Glomerular visceral epithelial cell (primary cell): Measurements from ENCODE around the gene CCL4.
"Not testable (repeated sequence)": the region's sequence is repeated elsewhere in the genome, so short reads cannot be mapped to it uniquely, and the experiment has no call there.

Source experiments
- DNase-seq: peaks from one replicate; pipeline ENCODE4 v3.0.0-alpha.2; 2016; ENCODE audit errors: extremely low spot score

CCL4 gene

DNA sequence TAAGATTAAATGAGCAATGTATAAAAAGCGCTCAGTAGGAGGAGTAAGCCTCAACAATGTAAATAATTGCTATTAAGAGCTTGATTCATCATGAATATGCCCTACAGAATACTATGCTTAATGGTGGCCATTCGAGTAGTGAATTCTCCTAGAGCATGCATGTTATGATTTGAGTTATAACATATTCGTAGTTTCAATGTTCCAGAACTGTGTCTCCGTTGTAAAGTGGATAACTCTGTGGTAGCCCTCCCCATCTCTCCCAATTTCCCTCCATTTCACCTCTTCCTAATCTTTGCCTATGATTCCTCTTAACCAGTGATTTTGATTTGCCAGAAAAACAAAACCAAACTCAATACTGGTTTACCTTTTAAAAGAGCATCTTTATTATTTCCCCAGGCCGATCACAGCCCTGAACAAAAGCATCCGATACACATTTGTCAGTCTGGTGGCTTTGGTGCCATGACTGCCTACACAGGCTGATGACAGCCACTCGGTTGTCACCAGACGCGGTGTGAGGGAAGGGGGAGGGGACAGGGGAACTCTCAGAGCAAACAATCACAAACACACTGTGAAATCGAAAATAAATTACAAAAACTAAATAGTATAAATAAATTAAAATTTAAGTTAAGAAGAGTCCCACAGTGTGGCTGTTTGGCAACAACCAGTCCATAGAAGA is 15.6 kb upstream of the CCL4 start:
- DNase-seq = not testable (repeated sequence)

DNA sequence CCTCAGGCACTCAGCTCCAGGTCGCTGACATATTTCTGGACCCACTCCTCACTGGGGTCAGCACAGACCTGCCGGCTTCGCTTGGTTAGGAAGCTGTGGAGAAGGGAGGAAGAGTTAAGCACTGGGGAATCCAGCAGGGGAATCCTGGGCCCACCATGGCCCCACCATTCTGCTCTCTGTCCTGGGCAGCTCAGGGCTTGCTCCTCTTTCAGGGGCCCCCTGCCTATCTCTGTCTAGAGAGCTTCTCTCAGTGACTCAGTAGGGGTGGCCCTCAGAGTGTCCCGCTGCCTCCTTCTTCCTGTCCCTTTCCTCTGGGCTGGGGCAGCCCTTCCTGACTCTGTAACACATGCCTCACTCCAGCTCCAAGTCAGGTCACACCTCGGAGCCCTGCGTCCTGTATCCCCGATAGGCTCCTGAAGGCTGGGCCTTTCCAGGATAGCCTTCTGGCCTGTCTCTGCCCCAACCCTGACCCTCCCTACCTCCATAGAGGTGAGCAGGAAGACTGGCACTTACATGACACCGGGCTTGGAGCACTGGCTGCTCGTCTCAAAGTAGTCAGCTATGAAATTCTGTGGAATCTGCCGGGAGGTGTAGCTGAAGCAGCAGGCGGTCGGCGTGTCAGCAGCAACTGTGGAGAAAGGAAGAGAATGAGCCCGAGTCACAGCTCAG is 14.8 kb upstream of the CCL4 start:
- DNase-seq = no peak

GRCh38 chr17:36089339-36089865 is 14.2 kb upstream of the CCL4 start:
- no peak for DNase-seq

DNA sequence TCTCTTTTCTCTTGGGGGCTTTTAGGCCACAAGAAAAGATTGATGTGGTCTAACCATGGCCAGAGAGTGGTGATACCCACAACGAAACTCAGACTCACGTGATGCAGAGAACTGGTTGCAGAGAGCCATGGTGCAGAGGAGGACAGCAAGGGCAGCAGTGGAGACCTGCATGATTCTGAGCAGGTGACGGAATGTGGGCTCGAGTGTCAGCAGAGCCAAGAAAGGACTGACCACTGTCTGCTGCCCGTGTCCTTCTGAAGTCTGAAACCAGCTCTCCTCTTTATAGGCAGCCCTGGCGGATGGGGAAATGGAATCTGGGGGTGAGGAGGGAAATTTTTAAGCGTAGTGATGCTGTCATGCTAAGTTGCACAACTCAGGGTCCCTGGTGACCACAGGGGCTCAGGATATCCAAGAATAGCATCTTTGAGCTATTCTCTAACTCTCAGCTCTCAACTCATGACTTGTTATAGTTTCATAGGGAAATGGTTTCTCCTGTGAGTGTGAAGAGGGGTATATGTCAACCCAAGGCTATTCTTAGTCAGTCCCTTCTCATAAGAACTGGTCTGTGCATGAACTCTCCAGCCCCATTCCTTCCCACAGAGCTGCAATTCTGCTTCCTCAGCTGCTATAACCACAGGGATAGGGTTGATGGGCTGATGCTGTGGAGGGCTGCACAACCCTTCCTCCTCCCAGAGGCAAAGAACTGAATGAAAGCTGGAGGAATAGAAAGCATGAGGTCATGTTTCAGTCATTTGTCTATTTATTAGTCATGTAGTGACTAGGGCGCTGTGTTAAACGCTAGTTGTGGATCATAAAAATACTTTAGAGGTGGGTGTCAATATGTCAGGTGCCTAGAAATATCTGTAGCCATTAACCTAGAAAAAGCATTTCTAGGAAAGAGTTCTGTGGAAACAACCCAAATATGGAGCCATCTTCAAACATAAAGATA is 13.5 kb upstream of the CCL4 start, which contains the start of gene CCL3:
Gene CCL3 (minus strand): TSS at position 256 of the 949 bp plus-strand sequence. CDS start 85 bp downstream, at position 171.
- DNase-seq = no peak

GRCh38 chr17:36092230-36092629 is 11.4 kb upstream of the CCL4 start:
- DNase-seq = no peak

GRCh38 chr17:36092715-36093114 is 10.9 kb upstream of the CCL4 start:
- not testable (repeated sequence) for DNase-seq

DNA sequence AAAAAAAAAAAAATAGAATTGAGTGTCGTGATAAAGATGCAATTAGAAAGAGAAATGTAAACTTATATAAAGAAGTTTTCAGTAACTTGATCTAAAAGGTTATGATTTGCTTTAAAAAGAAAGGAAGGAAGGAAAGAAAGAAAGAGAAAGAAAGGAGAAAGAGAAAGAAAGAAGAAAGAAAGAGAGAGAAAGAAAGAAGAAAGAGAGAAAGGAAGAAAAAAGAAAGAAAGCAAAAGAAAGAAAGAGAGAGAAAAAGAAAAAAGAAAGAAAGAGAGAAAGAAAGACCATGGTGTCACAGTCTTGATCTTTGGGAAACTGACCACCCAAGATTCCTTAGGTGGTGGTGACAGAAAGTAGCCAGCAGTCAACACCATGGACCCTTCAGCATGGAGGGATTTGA is 9.4 kb upstream of the CCL4 start:
- DNase-seq = no peak

DNA sequence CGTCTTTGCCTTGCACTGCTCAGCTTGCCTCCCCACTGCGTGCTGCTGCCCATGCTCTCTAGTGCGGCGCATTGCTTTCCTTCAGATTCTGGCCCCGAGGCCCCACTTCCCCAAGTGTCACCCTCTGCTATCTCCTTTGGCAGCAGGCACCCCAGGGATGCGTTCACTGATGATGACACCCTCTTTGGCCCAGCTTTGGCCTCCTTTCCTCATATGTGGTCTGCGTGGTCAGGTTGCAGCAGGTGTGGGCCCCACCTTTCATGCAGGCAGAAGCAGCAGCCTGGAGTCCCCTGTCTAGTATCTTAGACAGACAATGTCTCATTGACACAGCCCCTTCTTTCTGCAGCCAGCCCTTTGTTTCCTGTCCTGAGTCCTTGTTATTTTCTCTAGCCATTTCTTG is 8.9 kb upstream of the CCL4 start:
- DNase-seq = no peak

- no peak for DNase-seq
Observed at GRCh38 chr17:36095992-36096391, 7.6 kb upstream of the CCL4 start.

DNA sequence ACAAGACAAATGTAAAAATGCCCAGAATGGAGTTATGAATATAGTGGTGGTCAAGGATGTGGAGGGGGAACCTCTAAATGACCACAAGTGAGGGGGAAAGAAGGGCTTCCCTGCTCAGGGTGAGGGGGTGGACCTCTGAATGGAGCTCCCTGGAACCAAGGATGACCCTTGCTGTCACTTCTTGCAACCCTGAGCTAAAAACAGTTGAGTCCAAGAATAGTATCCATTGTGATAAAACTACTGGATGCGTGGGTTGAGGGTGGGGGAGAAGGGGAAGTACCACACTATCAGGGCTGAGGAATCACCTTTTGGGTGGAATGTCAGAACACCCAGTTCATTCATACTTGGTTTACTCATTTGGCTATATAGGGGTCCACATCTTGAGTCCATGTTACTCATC is 4.6 kb upstream of the CCL4 start:
- DNase-seq = not testable (repeated sequence)

DNA sequence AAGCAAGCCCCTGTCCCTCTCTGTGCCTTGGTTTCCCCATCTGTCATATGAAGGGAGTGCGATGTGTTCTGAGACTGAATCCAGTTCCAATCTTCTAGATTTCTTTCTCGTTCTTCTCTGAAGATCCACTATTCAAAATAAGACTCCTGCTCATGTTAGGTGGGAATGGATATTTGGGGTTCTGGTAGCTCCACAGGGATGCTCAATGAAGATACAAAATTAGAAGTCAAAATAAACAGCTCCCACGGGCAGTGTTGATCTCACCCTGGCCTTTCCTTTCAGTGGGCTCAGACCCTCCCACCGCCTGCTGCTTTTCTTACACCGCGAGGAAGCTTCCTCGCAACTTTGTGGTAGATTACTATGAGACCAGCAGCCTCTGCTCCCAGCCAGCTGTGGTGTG is 619 bp downstream of the CCL4 start:
- DNase-seq = not testable (repeated sequence)

DNA sequence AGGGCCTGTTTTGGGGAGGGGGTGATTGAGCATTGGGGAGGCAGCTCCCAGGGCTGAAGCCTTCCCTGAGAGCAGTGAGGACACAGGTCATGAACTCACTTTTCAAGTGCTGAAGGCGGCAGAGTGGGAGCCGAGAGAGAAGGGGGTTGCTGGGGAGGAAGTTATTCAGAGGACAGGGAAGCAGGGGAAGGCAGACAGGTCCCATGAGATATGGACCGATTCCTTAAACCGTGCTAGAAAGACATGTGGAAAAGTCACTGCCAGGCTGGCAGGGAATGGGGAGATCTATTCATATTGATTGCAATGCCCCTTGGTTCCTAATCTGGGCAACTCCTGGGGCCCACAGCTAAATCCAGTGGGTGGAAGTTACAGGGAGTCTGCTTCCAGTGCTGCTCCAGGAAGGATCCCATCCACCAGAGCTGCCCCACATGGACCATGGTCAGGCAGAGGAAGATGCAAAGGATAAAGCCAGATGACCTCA is 1.1 kb downstream of the CCL4 start:
- no peak for DNase-seq

DNA sequence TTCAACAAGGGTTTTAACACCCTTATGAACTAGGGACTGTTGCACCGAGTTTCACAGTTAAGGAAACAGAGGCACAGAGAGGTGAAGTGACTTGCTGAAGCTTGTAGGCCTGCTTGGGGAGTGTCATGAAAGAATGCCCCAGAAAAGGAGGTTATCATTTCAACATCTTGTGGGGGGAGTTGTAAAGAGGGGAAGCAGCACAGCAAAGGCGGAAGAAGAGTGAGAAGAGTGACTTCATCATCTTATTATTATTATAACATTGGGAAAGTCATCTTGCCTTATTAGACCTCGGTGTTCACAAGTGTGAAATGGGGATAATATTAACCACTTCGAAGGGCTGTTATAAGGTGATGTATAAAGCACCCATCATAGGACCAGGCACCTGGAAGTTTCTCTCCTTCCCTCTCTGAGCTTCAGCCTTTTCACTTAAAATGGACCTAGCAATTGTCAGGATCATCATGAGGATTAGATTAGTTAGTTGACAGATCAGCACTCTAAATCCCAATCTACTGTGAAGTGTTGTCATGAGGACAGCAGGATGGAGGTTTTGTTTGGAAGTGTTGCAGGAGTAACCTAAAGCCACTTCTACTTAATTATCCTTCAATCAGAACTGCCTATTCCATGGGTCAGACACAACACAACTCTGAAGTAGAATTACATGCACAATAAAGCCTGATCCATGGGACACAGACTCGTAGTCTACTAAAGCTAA is 2.3 kb downstream of the CCL4 start:
- DNase-seq = no peak

- no peak for DNase-seq
Observed at GRCh38 chr17:36106493-36106835, 2.8 kb downstream of the CCL4 start.

GRCh38 chr17:36107660-36108059 is 4.0 kb downstream of the CCL4 start:
- no peak for DNase-seq

GRCh38 chr17:36108265-36108664 is 4.6 kb downstream of the CCL4 start:
- not testable (repeated sequence) for DNase-seq

DNA sequence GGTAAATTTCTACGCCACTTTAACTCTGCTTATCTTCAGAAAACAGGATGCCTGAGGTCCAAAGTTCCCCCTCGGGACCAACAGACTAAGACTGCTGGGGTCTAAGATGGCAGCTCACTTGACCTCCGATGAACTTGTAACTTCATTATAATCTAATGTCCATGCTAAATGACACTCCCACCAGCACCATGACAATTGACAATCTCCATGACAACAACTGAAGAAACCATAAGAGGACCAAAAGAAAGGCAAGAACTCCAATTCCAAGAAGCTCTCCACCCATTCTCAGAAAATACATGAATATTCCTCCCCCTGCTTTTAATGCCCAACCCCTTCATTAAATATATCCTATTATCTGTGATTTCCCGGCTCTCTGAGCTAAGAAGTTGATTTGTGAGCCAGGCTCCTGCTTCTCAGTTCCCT is 7.5 kb downstream of the CCL4 start:
- no peak for DNase-seq

DNA sequence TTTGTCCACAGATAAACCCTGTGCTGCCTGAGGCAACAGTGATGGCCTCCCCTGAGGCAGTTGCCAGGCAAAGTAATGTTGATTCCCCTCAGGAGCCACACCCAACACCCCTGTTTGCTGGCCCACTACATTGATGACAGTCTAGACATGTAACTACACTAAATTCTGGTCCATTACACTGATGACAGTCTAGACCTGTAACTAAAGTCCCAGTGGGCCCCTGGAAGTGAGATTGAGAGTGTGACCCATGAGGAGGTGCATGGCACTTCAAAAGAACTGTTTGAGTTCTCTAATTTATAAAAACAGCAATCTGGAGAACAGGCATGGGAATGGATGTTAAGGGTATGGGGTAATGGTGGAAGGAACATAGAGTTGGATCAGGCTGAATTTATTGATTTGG is 8.9 kb downstream of the CCL4 start:
- DNase-seq = no peak

- DNase-seq = not testable (repeated sequence)
Observed at GRCh38 chr17:36113131-36113530, 9.5 kb downstream of the CCL4 start.

DNA sequence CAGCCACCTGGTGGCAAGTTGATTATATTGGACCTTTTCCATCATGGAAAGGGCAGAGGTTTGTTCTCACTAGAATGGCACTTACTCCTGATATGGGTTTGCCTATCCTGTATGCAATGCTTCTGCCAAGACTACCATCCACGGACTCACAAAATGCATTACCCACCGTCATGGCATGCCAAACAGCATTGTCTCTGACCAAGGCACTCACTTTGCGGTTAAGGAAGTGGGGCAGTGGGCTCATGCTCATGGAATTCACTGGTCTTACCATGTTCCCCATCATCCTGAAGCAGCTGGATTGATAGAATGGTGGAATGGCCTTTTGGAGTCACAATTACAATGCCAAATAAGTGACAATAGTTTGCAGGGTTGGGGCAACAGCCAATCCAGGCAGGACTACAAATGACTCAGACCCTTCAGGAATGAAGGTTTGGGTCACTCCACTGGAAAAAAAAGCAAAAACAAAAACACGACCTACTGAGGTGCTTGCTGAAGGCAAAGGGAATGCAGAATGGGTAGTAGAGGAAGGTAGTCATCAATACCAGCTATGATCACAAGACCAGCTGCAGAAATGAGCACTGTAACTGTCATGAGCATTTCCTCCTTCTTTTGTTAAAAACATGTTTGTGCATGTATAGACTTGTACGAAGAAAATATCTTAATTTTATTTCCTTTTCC is 11.5 kb downstream of the CCL4 start:
- peak; percentile 29 for DNase-seq

DNA sequence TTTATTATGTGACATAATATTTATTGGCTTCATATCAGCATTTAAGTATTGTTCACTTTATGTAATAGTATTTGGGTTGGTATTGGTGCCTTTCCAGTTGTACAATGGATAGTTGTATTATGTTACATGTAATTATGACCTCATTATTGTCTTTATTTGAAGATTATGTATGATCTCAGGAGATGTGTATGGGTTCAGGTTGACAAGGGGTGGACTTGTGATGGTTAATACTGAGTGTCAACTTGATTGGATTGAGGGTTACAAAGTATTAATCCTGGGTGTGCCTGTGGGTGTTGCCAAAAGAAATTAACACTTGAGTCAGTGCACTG is 12.0 kb downstream of the CCL4 start:
- DNase-seq = not testable (repeated sequence)
